GM12878 (cell line): ENCODE measurements around the gene RAB21. TPM values are rescaled to one million over a fixed set of nuclear protein-coding genes. Genes with fewer than 3 reads are reported as not detected.

ENCODE experiments used
- ATAC-seq: fragments of 200-7000 bp; cut with Tn5 transposase; 3 replicates; pipeline ENCODE4 v1.9.1; 2020; ENCODE audit warnings: mild to moderate bottlenecking, moderate library complexity
- BruUV-seq: library from RNA; stranded (reverse); fragments of 400-500 nt; replicated peaks from 2 replicates; lab custom pipeline; 2021; lab: Mats Ljungman, UMichigan
- CTCF ChIA-PET: fragments of 300-600 bp; sonication (Branson Sonifier 250); formaldehyde crosslinking; extraction: SDS; loops from one replicate; lab custom pipeline; 2021; ENCODE audit warnings: inconsistent platforms; lab: Yijun Ruan, JAX
- POLR2A ChIA-PET: fragments of 350-600 bp; formaldehyde crosslinking; extraction: SDS; loops from one replicate; lab custom pipeline; 2021; ENCODE audit warnings: inconsistent platforms; lab: Charles Lee
- RAD21 ChIA-PET: fragments of 300-600 bp; sonication (Branson Sonifier 250); formaldehyde crosslinking; loops from one replicate; lab custom pipeline; 2023; ENCODE audit warnings: antibody characterized with exemption; ENCODE audit not compliant: unreplicated experiment; lab: Charles Lee
- SMC1A ChIA-PET: fragments of 300-600 bp; sonication (Branson Sonifier 250); formaldehyde crosslinking; loops from one replicate; lab custom pipeline; 2023; ENCODE audit not compliant: unreplicated experiment, uncharacterized antibody; lab: Charles Lee
- DNase-seq: peaks from one replicate; pipeline ENCODE4 v3.0.0-alpha.2; 2011; ENCODE audit warnings: low read depth, low spot score
- FAIRE-seq: peaks from 3 replicates; lab custom pipeline; 2011; peaks lifted over from hg19 to GRCh38; lab: Jason Lieb, UNC
- H2AFZ ChIP-seq: 2 replicates; pipeline ENCODE4 v1.6.0; 2011; ENCODE audit warnings: low read depth, low read length, control low read depth; ENCODE audit not compliant: control insufficient read depth
- H3K27ac ChIP-seq: 2 replicates; pipeline ENCODE4 v1.5.1; 2011; ENCODE audit warnings: control low read depth; ENCODE audit not compliant: control insufficient read depth, insufficient read depth
- H3K27me3 ChIP-seq, 2 experiments: replicated peaks in 1 of 2; 2 replicates each; pipeline versions ENCODE4 v1.6.0 to v1.6.1; 2011; ENCODE audit warnings: low read length in 1 of 2; ENCODE audit not compliant: control insufficient read depth in 2 of 2, insufficient read depth in 2 of 2
- H3K36me3 ChIP-seq, 2 experiments: 2 replicates each; pipeline ENCODE4 v1.5.1; 2011; ENCODE audit warnings: low read length in 1 of 2; ENCODE audit not compliant: control insufficient read depth in 2 of 2, insufficient read depth in 2 of 2
- H3K4me1 ChIP-seq: 2 replicates; pipeline ENCODE4 v1.6.1; 2011; ENCODE audit warnings: mild to moderate bottlenecking, low read length, moderate library complexity, mixed read lengths; ENCODE audit not compliant: control insufficient read depth, insufficient read depth
- H3K4me2 ChIP-seq: 2 replicates; pipeline ENCODE4 v1.6.0; 2011; ENCODE audit warnings: control low read depth; ENCODE audit not compliant: control insufficient read depth, insufficient read depth
- H3K4me3 ChIP-seq: fragments of 200-600 bp; sonication (generic); 2 replicates; pipeline ENCODE4 v1.5.1; 2016
- H3K79me2 ChIP-seq: 2 replicates; pipeline ENCODE4 v1.6.0; 2011; ENCODE audit warnings: low read length; ENCODE audit not compliant: control insufficient read depth, insufficient read depth
- H3K9ac ChIP-seq: 2 replicates; pipeline ENCODE4 v1.8.0; 2011; ENCODE audit warnings: low read length, control low read depth, mixed read lengths; ENCODE audit not compliant: control insufficient read depth, insufficient read depth
- H3K9me3 ChIP-seq: replicated peaks from 3 replicates; pipeline ENCODE4 v1.5.1; 2011; ENCODE audit warnings: mild to moderate bottlenecking, low read length; ENCODE audit not compliant: control insufficient read depth, insufficient read depth
- H4K20me1 ChIP-seq: 2 replicates; pipeline ENCODE4 v1.6.0; 2011; ENCODE audit not compliant: control insufficient read depth, insufficient read depth
- ATF7 ChIP-seq: fragments of 450-650 bp; IDR thresholded peaks from 2 replicates; pipeline ENCODE4 v1.6.1; 2016; ENCODE audit warnings: low read depth, mild to moderate bottlenecking
- E4F1 ChIP-seq: fragments of 450-650 bp; IDR thresholded peaks from 2 replicates; pipeline ENCODE4 v1.6.1; 2018; ENCODE audit warnings: borderline replicate concordance, mild to moderate bottlenecking; ENCODE audit not compliant: partially characterized antibody
- EGR1 ChIP-seq, 2 experiments: IDR thresholded peaks; 1 replicate in 1 of 2; 2 replicates in 1 of 2; pipeline ENCODE4 v1.6.1; 2011 to 2012; ENCODE audit warnings: low read depth in 2 of 2, low read length in 2 of 2, borderline replicate concordance in 1 of 2, mild to moderate bottlenecking in 1 of 2, moderate library complexity in 1 of 2
- HSF1 ChIP-seq: fragments of 150-350 bp; IDR thresholded peaks from 2 replicates; pipeline ENCODE4 v1.6.1; 2014; ENCODE audit warnings: mild to moderate bottlenecking, low read depth, low read length
- TAF1 ChIP-seq: IDR thresholded peaks from 2 replicates; pipeline ENCODE4 v1.6.1; 2011; ENCODE audit warnings: mild to moderate bottlenecking, low read depth, low read length, borderline replicate concordance
- WGBS: methylation state at CpG from one replicate; pipeline ENCODE4 v1.1.6; 2016; ENCODE audit warnings: low lambda C conversion rate; ENCODE audit not compliant: insufficient replicate concordance, insufficient coverage; ENCODE audit errors: missing lambda C conversion rate; 5-methylcytosine and 5-hydroxymethylcytosine counted together
- in situ Hi-C: fragments of 300-500 bp; cut with MboI; formaldehyde crosslinking; loops from 9 replicates; pipeline ENCODE4 v1.14.3; 2018; ENCODE audit warnings: mixed read lengths
- intact Hi-C: fragments of 100-400 bp; cut with micrococcal nuclease; formaldehyde crosslinking; loops from one replicate; pipeline ENCODE4 v1.14.2; 2022; ENCODE audit not compliant: unreplicated experiment
- polyA plus RNA-seq, 11 experiments: library from polyadenylated mRNA; depleted of rRNA in 4 of 11; unstranded in 6 of 11; stranded (reverse) in 5 of 11; fragments of >200 nt; fragmentation: Nextera tagmentation in 4 of 11; fragmentation: Illumina TruSeq in 1 of 11; extraction: Ambion mirVana in 4 of 11; extraction: Trizol in 1 of 11; gene quantifications; 1 replicate in 1 of 11; 2 replicates in 10 of 11; pipeline versions ENCODE4 v1.2.1 to v1.2.3, GENCODE V29; 2011 to 2016; ENCODE audit warnings: inconsistent platforms in 2 of 11, missing spikeins in 2 of 11, low read depth in 1 of 11
- total RNA-seq, 4 experiments: library from RNA; depleted of rRNA in 3 of 4; stranded (reverse); fragments of >200 nt in 3 of 4; fragmentation: Illumina TruSeq in 1 of 4; extraction: Trizol in 1 of 4; gene quantifications; 2 replicates each; pipeline versions ENCODE4 v1.2.1 to v1.2.3, GENCODE V29; 2013 to 2021

RAB21 gene
- total and polyA plus RNA-seq, 10 of the 15 experiments (the other 5 are each of a cell fraction or from before 2014, with no cell fraction given), result 2.8 to 42.8 (median 16.1) TPM

GRCh38 chr12:71744522-71745300, 10.0 kb upstream of the RAB21 start:
- no peak for ATAC-seq

More at GRCh38 chr12:71744522-71745300, 10.0 kb upstream of the RAB21 start:
- TF ChIP-seq HSF1 (no peak), TAF1 (no peak), E4F1 (no peak), EGR1 (IDR thresholded peaks at IDR 0.05; ENCODE audit: borderline replicate concordance in 1 of 2, low read depth in 2 of 2, low read length in 2 of 2) (no peak), ATF7 (no peak)
- DNase-seq (no peak), FAIRE-seq (no peak)
- no peak overlapping the region for H3K27ac ChIP-seq
- no peaks in the 10 kb centered on the region for H3K36me3 ChIP-seq
- H3K4me2 ChIP-seq, result no peak overlapping the region
- H3K79me2 ChIP-seq, result no peaks in the 10 kb centered on the region
- no peaks in the 10 kb centered on the region for H3K9me3 ChIP-seq
- H3K9ac ChIP-seq, result no peak overlapping the region
- no peak overlapping the region for H3K4me3 ChIP-seq
- H3K4me1 ChIP-seq, result no peaks in the 10 kb centered on the region
- 93% methylated on average over 5 of the region's 5 CpGs for WGBS
- H2AFZ ChIP-seq, result no peak overlapping the region
- no TSS peak for BruUV-seq
- no peaks in the 10 kb centered on the region for H3K27me3 ChIP-seq
- ChIA-PET CTCF (interaction anchor here (0.9 to 7.9 kb wide), 10 partner anchors 9 to 329 kb away, joined by 3 to 131 read pairs (median 8); partner anchors contain the start of genes RAB21 and TMEM19), SMC1A (interaction anchor here (0.6 to 7.7 kb wide), 11 partner anchors 9 to 329 kb away, joined by 3 to 117 read pairs (median 4); partner anchors contain the start of genes RAB21 and TMEM19), RAD21 (interaction anchor here (0.6 to 7.5 kb wide), 8 partner anchors 10 to 329 kb away, joined by 3 to 139 read pairs (median 4); partner anchors contain the start of genes RAB21, THAP2 and TMEM19), POLR2A (interaction anchor here (2.0 kb wide), 1 partner anchor 58 kb away, joined by 8 read pairs; the partner anchor contains the start of gene TMEM19)
- intact Hi-C loops, result loop anchor here (5.0 to 10.0 kb wide), 2 partner anchors 527 to 1010 kb away; no protein-coding TSS in a partner anchor
- H4K20me1 ChIP-seq, result no peaks in the 10 kb centered on the region
- in situ Hi-C loops, result loop anchor here (25.0 kb wide), 1 partner anchor 1007 kb away; no protein-coding TSS in a partner anchor
